Erythroblast (primary cell): ENCODE data around the gene TAPBP.

Source experiments
- GATA1 ChIP-seq: IDR thresholded peaks from 2 replicates; pipeline ENCODE4 v1.6.1; 2011; ENCODE audit warnings: low read depth, mild to moderate bottlenecking, control low read depth, low read length, moderate library complexity
- POLR2A ChIP-seq: IDR thresholded peaks from 2 replicates; pipeline ENCODE4 v1.6.1; 2011; ENCODE audit warnings: mild to moderate bottlenecking, low read length

DNA sequence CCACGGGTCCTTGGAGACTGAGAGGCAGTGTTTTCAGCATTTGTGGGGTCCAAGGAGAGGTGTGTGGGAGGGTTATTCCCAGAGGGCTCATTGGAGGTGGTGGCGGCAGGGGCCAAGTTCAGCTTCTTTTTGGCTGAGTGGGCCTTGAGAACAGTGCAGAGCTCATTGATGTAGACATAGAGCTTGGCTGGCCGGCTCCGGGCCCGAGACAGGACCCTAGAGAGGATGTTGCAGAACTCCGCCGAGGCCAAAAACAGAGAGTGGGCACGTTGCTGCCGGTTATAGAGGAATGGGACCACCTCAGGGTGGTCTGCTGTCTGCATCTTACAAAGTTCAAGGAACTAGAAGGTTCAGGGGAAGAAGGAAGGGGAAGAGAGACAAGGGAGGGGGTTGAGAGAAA is 7.3 kb upstream of the TAPBP start:
- TF ChIP-seq POLR2A (no peak), GATA1 (no peak)
